ENCODE results near the gene HNRNPA2B1. TPM values are rescaled to one million over a fixed set of nuclear protein-coding genes. Genes with fewer than 3 reads are reported as not detected.
"Not testable (repeated sequence)": the region's sequence is repeated elsewhere in the genome, so short reads cannot be mapped to it uniquely, and the experiment has no call there.

Gene HNRNPA2B1
- total RNA-seq, 1 donor from 2014 or later, result 685 TPM

DNA sequence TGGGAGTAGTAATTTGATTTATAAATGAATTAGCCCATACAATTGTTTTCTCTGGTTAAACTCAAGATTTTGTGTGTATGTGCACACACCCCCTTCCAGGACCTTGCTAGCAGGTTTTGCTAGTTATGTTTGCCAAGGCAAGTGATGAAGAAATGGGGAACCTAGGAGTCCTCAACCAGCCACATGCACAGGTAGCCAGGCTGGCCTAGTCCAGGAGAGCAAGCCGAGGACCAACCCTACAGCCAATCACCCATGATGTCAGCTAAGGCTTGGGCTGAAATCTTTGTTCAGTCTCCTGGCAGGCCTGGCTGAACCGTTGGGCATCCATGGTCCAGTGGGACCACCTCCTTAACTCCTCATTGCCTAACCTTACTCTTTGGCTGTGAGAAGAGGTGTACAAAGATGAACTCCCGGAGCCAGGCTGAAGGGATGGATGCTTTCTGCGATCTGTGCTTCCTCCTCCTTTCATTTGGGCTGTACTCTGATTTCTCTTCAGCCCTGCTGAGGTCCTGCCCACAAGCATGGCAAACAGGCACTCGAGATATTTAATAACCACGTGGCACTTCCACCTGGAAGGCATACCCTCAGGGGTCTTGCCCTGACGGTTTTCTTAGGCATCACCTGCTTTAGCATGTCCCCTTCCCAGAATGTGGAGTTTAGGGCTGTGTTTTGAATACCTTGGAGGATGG is 22.1 kb downstream of the HNRNPA2B1 start:
- DNase-seq, result no peak
- peaks cover 2% of the 10 kb centered on the region for H3K4me1 Mint-ChIP-seq (ENCODE audit: low read depth, unreplicated experiment)

DNA sequence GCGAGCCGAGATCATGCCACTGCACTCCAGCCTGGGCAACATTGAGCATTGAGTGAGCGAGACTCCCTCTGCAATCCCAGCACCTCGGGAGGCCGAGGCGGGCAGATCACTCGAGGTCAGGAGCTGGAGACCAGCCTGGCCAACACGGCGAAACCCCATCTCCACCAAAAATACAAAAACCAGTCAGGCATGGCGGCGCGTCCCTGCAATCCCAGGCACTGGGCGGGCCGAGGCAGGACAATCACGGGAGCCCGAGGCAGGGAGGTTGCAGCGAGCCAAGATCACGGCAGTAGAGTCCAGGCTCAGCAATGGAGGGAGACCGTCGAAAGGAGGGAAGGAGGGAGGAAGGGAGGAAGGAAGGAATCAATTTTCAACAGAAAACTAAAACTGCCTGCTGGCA is 23.3 kb downstream of the HNRNPA2B1 start:
- H3K4me3 Mint-ChIP-seq (ENCODE audit: unreplicated experiment), result peak overlapping the region; percentile 15
- H3K36me3 Mint-ChIP-seq (ENCODE audit: unreplicated experiment); H3K27me3 Mint-ChIP-seq (ENCODE audit: unreplicated experiment); H3K9me3 Mint-ChIP-seq (ENCODE audit: unreplicated experiment); H3K4me1 Mint-ChIP-seq (ENCODE audit: low read depth, unreplicated experiment); DNase-seq: not testable (repeated sequence)
- peak overlapping the region; percentile 4 for H3K27ac Mint-ChIP-seq (ENCODE audit: unreplicated experiment)

More for the DNA sequence above, 22.1 kb downstream of the HNRNPA2B1 start:
- Mint-ChIP-seq H3K4me3 (ENCODE audit: unreplicated experiment) (no peak overlapping the region), H3K9me3 (ENCODE audit: unreplicated experiment) (peaks cover 7% of the 10 kb centered on the region), H3K27me3 (ENCODE audit: unreplicated experiment) (peaks cover 8% of the 10 kb centered on the region), H3K27ac (ENCODE audit: unreplicated experiment) (no peak overlapping the region), H3K36me3 (ENCODE audit: unreplicated experiment) (no peaks in the 10 kb centered on the region)
- TF ChIP-seq, protein P1, sequence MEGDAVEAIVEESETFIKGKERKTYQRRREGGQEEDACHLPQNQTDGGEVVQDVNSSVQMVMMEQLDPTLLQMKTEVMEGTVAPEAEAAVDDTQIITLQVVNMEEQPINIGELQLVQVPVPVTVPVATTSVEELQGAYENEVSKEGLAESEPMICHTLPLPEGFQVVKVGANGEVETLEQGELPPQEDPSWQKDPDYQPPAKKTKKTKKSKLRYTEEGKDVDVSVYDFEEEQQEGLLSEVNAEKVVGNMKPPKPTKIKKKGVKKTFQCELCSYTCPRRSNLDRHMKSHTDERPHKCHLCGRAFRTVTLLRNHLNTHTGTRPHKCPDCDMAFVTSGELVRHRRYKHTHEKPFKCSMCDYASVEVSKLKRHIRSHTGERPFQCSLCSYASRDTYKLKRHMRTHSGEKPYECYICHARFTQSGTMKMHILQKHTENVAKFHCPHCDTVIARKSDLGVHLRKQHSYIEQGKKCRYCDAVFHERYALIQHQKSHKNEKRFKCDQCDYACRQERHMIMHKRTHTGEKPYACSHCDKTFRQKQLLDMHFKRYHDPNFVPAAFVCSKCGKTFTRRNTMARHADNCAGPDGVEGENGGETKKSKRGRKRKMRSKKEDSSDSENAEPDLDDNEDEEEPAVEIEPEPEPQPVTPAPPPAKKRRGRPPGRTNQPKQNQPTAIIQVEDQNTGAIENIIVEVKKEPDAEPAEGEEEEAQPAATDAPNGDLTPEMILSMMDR (IDR thresholded peaks at IDR 0.05; ENCODE audit: partially characterized antibody, unreplicated experiment), result no peak

DNA sequence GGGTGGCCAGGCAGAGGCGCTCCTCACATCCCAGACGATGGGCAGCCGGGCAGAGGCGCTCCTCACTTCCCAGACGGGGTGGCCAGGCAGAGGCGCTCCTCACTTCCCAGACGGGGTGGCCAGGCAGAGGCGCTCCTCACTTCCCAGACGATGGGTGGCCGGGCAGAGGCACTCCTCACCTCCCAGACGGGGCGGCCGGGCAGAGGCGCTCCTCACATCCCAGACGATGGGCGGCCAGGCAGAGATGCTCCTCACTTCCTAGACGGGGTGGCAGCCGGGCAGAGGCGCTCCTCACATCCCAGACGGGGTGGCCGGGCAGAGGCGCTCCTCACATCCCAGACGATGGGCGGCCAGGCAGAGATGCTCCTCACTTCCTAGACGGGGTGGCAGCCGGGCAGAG is 23.9 kb downstream of the HNRNPA2B1 start:
- not testable (repeated sequence) for DNase-seq; H3K9me3 Mint-ChIP-seq (ENCODE audit: unreplicated experiment); H3K36me3 Mint-ChIP-seq (ENCODE audit: unreplicated experiment); H3K27me3 Mint-ChIP-seq (ENCODE audit: unreplicated experiment); H3K4me3 Mint-ChIP-seq (ENCODE audit: unreplicated experiment); H3K4me1 Mint-ChIP-seq (ENCODE audit: low read depth, unreplicated experiment); H3K27ac Mint-ChIP-seq (ENCODE audit: unreplicated experiment)

DNA sequence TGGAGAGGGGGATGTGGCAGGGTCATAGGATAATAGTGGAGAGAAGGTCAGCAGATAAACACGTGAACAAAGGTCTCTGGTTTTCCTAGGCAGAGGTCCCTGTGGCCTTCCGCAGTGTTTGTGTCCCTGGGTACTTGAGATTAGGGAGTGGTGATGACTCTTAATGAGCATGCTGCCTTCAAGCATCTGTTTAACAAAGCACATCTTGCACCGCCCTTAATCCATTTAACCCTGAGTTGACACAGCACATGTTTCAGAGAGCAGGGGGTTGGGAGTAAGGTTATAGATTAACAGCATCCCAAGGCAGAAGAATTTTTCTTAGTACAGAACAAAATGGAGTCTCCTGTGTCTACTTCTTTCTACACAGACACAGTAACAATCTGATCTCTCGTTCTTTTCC is 24.6 kb downstream of the HNRNPA2B1 start:
- Mint-ChIP-seq H3K4me3 (ENCODE audit: unreplicated experiment) (peak overlapping the region; percentile 52), H3K27ac (ENCODE audit: unreplicated experiment) (peak overlapping the region; percentile 94)
- not testable (repeated sequence) for H3K9me3 Mint-ChIP-seq (ENCODE audit: unreplicated experiment); H3K27me3 Mint-ChIP-seq (ENCODE audit: unreplicated experiment); DNase-seq; H3K4me1 Mint-ChIP-seq (ENCODE audit: low read depth, unreplicated experiment); H3K36me3 Mint-ChIP-seq (ENCODE audit: unreplicated experiment)

DNA sequence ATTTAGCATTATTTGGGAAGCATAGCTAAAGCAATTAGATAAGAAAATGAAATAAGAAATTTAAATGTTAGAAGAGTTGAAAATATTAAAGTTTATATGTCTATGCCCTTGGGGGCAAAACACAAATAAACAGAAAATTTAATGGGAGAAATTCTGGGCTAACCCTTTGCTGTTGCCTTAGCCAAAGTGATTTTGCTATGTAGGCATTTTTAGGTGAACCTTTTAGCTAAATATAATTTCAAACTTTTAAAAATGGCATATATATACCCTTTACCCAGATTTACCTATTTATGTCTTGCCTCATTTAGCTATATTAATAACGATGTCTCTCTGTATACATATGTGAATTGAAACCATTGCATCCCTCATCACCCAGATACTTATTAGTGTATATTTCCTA is 28.5 kb downstream of the HNRNPA2B1 start:
- H3K27me3 Mint-ChIP-seq (ENCODE audit: unreplicated experiment), result peaks cover 4% of the 10 kb centered on the region
- no peak overlapping the region for H3K4me3 Mint-ChIP-seq (ENCODE audit: unreplicated experiment)
- H3K36me3 Mint-ChIP-seq (ENCODE audit: unreplicated experiment), result peaks cover 4% of the 10 kb centered on the region
- H3K4me1 Mint-ChIP-seq (ENCODE audit: low read depth, unreplicated experiment), result no peaks in the 10 kb centered on the region
- peaks cover 3% of the 10 kb centered on the region for H3K9me3 Mint-ChIP-seq (ENCODE audit: unreplicated experiment)
- TF ChIP-seq, protein P1 (IDR thresholded peaks at IDR 0.05; ENCODE audit: partially characterized antibody, unreplicated experiment), result no peak
- DNase-seq, result no peak
- H3K27ac Mint-ChIP-seq (ENCODE audit: unreplicated experiment), result no peak overlapping the region

DNA sequence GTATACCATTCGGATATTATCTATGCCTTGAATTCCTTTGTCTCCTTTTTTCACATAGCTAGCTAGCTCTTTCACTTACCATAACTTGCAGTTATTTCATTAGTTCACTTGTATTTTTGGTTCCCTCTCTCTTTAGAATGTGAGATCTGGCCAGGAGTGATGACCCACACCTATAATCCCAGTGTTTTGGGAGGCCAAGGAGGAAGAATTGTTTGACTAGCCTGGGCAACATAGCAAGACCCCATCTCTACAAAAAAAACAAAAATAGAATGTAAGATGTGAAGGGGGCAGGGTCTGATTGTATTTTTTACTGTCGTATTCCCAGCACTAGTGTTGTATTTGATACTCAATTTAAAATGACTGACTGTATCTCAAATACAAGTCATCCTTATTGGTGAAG is 28.9 kb downstream of the HNRNPA2B1 start:
- peaks cover 3% of the 10 kb centered on the region for H3K9me3 Mint-ChIP-seq (ENCODE audit: unreplicated experiment)
- H3K4me1 Mint-ChIP-seq (ENCODE audit: low read depth, unreplicated experiment), result no peaks in the 10 kb centered on the region
- TF ChIP-seq, protein P1 (IDR thresholded peaks at IDR 0.05; ENCODE audit: partially characterized antibody, unreplicated experiment), result no peak
- H3K36me3 Mint-ChIP-seq (ENCODE audit: unreplicated experiment), result peaks cover 4% of the 10 kb centered on the region
- no peak overlapping the region for H3K4me3 Mint-ChIP-seq (ENCODE audit: unreplicated experiment)
- DNase-seq, result no peak
- no peak overlapping the region for H3K27ac Mint-ChIP-seq (ENCODE audit: unreplicated experiment)
- H3K27me3 Mint-ChIP-seq (ENCODE audit: unreplicated experiment), result peaks cover 4% of the 10 kb centered on the region

Data from glutamatergic neuron (in vitro differentiated cells).